Smooth muscle cell (in vitro differentiated cells): ENCODE results near the gene CRIP3. TPM values are rescaled to one million over a fixed set of nuclear protein-coding genes. Genes with fewer than 3 reads are reported as not detected.

Source experiments
- DNase-seq: peaks from one replicate; lab custom pipeline; 2025; ENCODE audit not compliant: unreplicated experiment; lab: John Stamatoyannopoulos, UW
- H2AFZ ChIP-seq: fragments of 200-600 bp; sonication (generic); 2 replicates; pipeline ENCODE4 v1.6.0; 2016; ENCODE audit warnings: antibody characterized with exemption, low read depth, mild to moderate bottlenecking
- H3F3A ChIP-seq: fragments of 200-600 bp; sonication (generic); 2 replicates; pipeline ENCODE4 v1.6.0; 2017; ENCODE audit warnings: antibody characterized with exemption, low read depth
- H3K27ac ChIP-seq: fragments of 200-600 bp; sonication (generic); 2 replicates; pipeline ENCODE4 v1.5.1; 2016; ENCODE audit warnings: low read depth, mild to moderate bottlenecking
- H3K27me3 ChIP-seq: fragments of 200-600 bp; sonication (generic); 2 replicates; pipeline ENCODE4 v1.6.1; 2016; ENCODE audit warnings: low read depth, mild to moderate bottlenecking
- H3K36me3 ChIP-seq: fragments of 200-600 bp; sonication (generic); 2 replicates; pipeline ENCODE4 v1.5.1; 2016; ENCODE audit warnings: low read depth
- H3K4me1 ChIP-seq: fragments of 200-600 bp; sonication (generic); 2 replicates; pipeline ENCODE4 v1.5.1; 2016; ENCODE audit warnings: low read depth
- H3K4me2 ChIP-seq: fragments of 200-600 bp; sonication (generic); 2 replicates; pipeline ENCODE4 v1.6.0; 2016; ENCODE audit warnings: mild to moderate bottlenecking
- H3K4me3 ChIP-seq: fragments of 200-600 bp; sonication (generic); 2 replicates; pipeline ENCODE4 v1.5.1; 2016; ENCODE audit warnings: mild to moderate bottlenecking
- H3K79me2 ChIP-seq: fragments of 200-600 bp; sonication (generic); 2 replicates; pipeline ENCODE4 v1.6.0; 2016; ENCODE audit warnings: low read depth, mild to moderate bottlenecking
- H3K9ac ChIP-seq: fragments of 200-600 bp; sonication (generic); 2 replicates; pipeline ENCODE4 v1.6.0; 2016; ENCODE audit warnings: low read depth
- H3K9me3 ChIP-seq: fragments of 200-600 bp; sonication (generic); replicated peaks from 2 replicates; pipeline ENCODE4 v1.5.1; 2016; ENCODE audit warnings: low read depth
- H4K20me1 ChIP-seq: fragments of 200-600 bp; sonication (generic); 2 replicates; pipeline ENCODE4 v1.6.0; 2016; ENCODE audit warnings: low read depth
- CTCF ChIP-seq: fragments of 200-600 bp; sonication (generic); IDR thresholded peaks from 2 replicates; pipeline ENCODE4 v1.5.1; 2017; ENCODE audit warnings: borderline replicate concordance, mild to moderate bottlenecking, antibody characterized with exemption; ENCODE audit not compliant: insufficient read depth, poor library complexity, severe bottlenecking
- WGBS: methylation state at CpG from one replicate; pipeline ENCODE4 v1.1.7; 2016; ENCODE audit warnings: low lambda C conversion rate; 5-methylcytosine and 5-hydroxymethylcytosine counted together
- polyA plus RNA-seq: library from polyadenylated mRNA; unstranded; fragments of >200 nt; fragmentation: Nextera tagmentation; extraction: Ambion mirVana; gene quantifications from 2 replicates; pipeline ENCODE4 v1.2.1, GENCODE V29; 2016
- total RNA-seq: library from RNA; depleted of rRNA; stranded (reverse); fragments of >200 nt; gene quantifications from 2 replicates; pipeline ENCODE4 v1.2.3, GENCODE V29; 2014

CRIP3 gene
- total and polyA plus RNA-seq, 2 experiments from 2014 or later = not detected

GRCh38 chr6:43336382-43336781, 27.8 kb upstream of the CRIP3 start:
- TF ChIP-seq CTCF = no peak
- H3K4me3 ChIP-seq = no peak overlapping the region
- no peak overlapping the region for H2AFZ ChIP-seq
- no peaks in the 10 kb centered on the region for H4K20me1 ChIP-seq
- H3K27me3 ChIP-seq = no peaks in the 10 kb centered on the region
- H3K79me2 ChIP-seq = no peaks in the 10 kb centered on the region
- no peaks in the 10 kb centered on the region for H3F3A ChIP-seq
- whole genome bisulfite sequencing = 87% methylated on average over 3 of the region's 3 CpGs
- H3K9ac ChIP-seq = no peak overlapping the region
- no peaks in the 10 kb centered on the region for H3K4me1 ChIP-seq
- DNase-seq = no peak
- H3K27ac ChIP-seq = no peak overlapping the region
- no peaks in the 10 kb centered on the region for H3K9me3 ChIP-seq
- H3K36me3 ChIP-seq = peaks cover 4% of the 10 kb centered on the region
- no peak overlapping the region for H3K4me2 ChIP-seq

DNA sequence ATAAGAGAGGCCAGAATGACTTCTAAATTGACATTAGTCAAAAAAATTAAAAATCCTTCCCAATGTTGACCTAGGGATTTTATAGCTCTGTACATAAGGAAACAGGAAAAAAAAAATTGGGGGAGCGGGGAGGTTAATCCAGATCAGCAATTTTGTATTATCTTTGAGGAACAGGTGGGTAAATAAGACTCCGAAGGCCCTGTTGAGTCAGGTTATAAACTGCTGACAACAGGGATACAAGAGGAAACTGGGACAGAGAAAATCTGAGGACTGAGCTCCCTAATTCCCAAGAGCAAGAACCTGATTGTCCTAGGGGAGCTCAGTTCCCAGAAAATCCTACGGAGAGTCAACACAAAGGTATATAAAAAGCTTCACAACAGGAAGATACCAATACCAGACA, 26.8 kb upstream of the CRIP3 start:
- Histone ChIP-seq H2AFZ (no peak overlapping the region), H3K36me3 (peaks cover 4% of the 10 kb centered on the region), H3F3A (no peaks in the 10 kb centered on the region), H3K79me2 (no peaks in the 10 kb centered on the region), H3K9me3 (no peaks in the 10 kb centered on the region), H3K4me1 (no peaks in the 10 kb centered on the region), H3K27me3 (no peaks in the 10 kb centered on the region), H3K9ac (no peak overlapping the region), H3K4me3 (no peak overlapping the region), H4K20me1 (no peaks in the 10 kb centered on the region), H3K27ac (no peak overlapping the region), H3K4me2 (no peak overlapping the region)
- TF ChIP-seq CTCF = no peak
- no peak for DNase-seq
- WGBS = 95% methylated on average over 3 of the region's 3 CpGs

GRCh38 chr6:43334466-43335095, 26.0 kb upstream of the CRIP3 start:
- Histone ChIP-seq H3K79me2 (no peaks in the 10 kb centered on the region), H3K9ac (no peak overlapping the region), H4K20me1 (no peaks in the 10 kb centered on the region), H2AFZ (no peak overlapping the region), H3K9me3 (no peaks in the 10 kb centered on the region), H3K4me1 (no peaks in the 10 kb centered on the region), H3K36me3 (peaks cover 4% of the 10 kb centered on the region), H3K27me3 (no peaks in the 10 kb centered on the region), H3K4me3 (no peak overlapping the region), H3K4me2 (no peak overlapping the region), H3F3A (no peaks in the 10 kb centered on the region), H3K27ac (no peak overlapping the region)
- 17% methylated on average over 2 of the region's 2 CpGs for WGBS
- no peak for DNase-seq
- TF ChIP-seq CTCF = peak; percentile 57

GRCh38 chr6:43331891-43332290, 23.3 kb upstream of the CRIP3 start:
- no peak for DNase-seq
- 94% methylated on average over 4 of the region's 4 CpGs for WGBS
- no peaks in the 10 kb centered on the region for H3F3A ChIP-seq
- no peaks in the 10 kb centered on the region for H4K20me1 ChIP-seq
- no peak overlapping the region for H3K4me3 ChIP-seq
- H3K79me2 ChIP-seq = no peaks in the 10 kb centered on the region
- H3K9me3 ChIP-seq = no peaks in the 10 kb centered on the region
- H2AFZ ChIP-seq = no peak overlapping the region
- no peak overlapping the region for H3K9ac ChIP-seq
- TF ChIP-seq CTCF = no peak
- no peaks in the 10 kb centered on the region for H3K27me3 ChIP-seq
- no peaks in the 10 kb centered on the region for H3K36me3 ChIP-seq
- no peak overlapping the region for H3K27ac ChIP-seq
- H3K4me2 ChIP-seq = no peak overlapping the region
- H3K4me1 ChIP-seq = no peaks in the 10 kb centered on the region
